HEK293 (cell line): ENCODE measurements around the gene MEGF6.

Experiments used
- REST ChIP-seq: fragments of 450-650 bp; formaldehyde crosslinking; IDR thresholded peaks from 2 replicates; pipeline ENCODE4 v1.5.1; 2016; ENCODE audit warnings: missing biosample characterization, missing genetic modification characterization
- YY1 ChIP-seq: fragments of 450-650 bp; formaldehyde crosslinking; IDR thresholded peaks from 2 replicates; pipeline ENCODE4 v1.5.1; 2018; ENCODE audit warnings: missing biosample characterization, missing genetic modification characterization
- ZNF274 ChIP-seq, 2 experiments: fragments of 200-500 bp in 1 of 2; fragments of 450-650 bp in 1 of 2; sonication (Bioruptor generic) in 1 of 2; formaldehyde crosslinking in 1 of 2; IDR thresholded peaks; 2 replicates each; pipeline versions ENCODE4 v1.5.1 to v1.6.1; 2014 to 2016; ENCODE audit warnings: borderline replicate concordance in 1 of 2, inconsistent platforms in 1 of 2, low read length in 1 of 2, missing biosample characterization in 1 of 2, missing genetic modification characterization in 1 of 2
- ZSCAN5A ChIP-seq: fragments of 450-650 bp; formaldehyde crosslinking; IDR thresholded peaks from 2 replicates; pipeline ENCODE4 v1.5.1; 2016; ENCODE audit warnings: missing biosample characterization, missing genetic modification characterization

GRCh38 chr1:3630161-3630611 is 18.9 kb upstream of the MEGF6 start:
- TF ChIP-seq ZSCAN5A (no peak), REST (tag by site-specific recombination) (no peak), YY1 (tag by site-specific recombination) (no peak), ZNF274 (IDR thresholded peaks at IDR 0.05; ENCODE audit: low read length) (no peak), ZNF274 (tag by site-specific recombination; IDR thresholded peaks at IDR 0.05; ENCODE audit: borderline replicate concordance) (no peak)
